WERI-Rb-1 (cell line): Measurements from ENCODE around the gene PTH1R.

Experiments
- DNase-seq: peaks from one replicate; pipeline ENCODE4 v3.0.0-alpha.2; 2020
- H3K27ac ChIP-seq: fragments of 250-450 bp; sonication (Bioruptor Pico); 2 replicates; pipeline ENCODE4 v1.5.1; 2020; ENCODE audit warnings: mild to moderate bottlenecking, moderate library complexity
- H3K27me3 ChIP-seq: fragments of 250-450 bp; sonication (Bioruptor Pico); 2 replicates; pipeline ENCODE4 v1.5.1; 2021; ENCODE audit warnings: mild to moderate bottlenecking, low read depth, moderate library complexity; ENCODE audit not compliant: insufficient read depth, severe bottlenecking
- H3K36me3 ChIP-seq: fragments of 250-450 bp; sonication (Bioruptor Pico); 2 replicates; pipeline ENCODE4 v1.5.1; 2020; ENCODE audit warnings: mild to moderate bottlenecking, moderate library complexity
- H3K4me3 ChIP-seq: 2 replicates; pipeline ENCODE4 v1.5.1; 2011; ENCODE audit warnings: low read depth, mild to moderate bottlenecking, control low read depth, low read length
- H3K9me3 ChIP-seq: fragments of 250-450 bp; sonication (Bioruptor Pico); 2 replicates; pipeline ENCODE4 v1.5.1; 2021; ENCODE audit warnings: mild to moderate bottlenecking, moderate library complexity; ENCODE audit not compliant: severe bottlenecking
- TF ChIP-seq, protein P1 (sequence below): IDR thresholded peaks from 2 replicates; pipeline ENCODE4 v1.5.1; 2011; ENCODE audit warnings: low read depth, mild to moderate bottlenecking, control low read depth, inconsistent platforms, low read length

PTH1R gene

DNA sequence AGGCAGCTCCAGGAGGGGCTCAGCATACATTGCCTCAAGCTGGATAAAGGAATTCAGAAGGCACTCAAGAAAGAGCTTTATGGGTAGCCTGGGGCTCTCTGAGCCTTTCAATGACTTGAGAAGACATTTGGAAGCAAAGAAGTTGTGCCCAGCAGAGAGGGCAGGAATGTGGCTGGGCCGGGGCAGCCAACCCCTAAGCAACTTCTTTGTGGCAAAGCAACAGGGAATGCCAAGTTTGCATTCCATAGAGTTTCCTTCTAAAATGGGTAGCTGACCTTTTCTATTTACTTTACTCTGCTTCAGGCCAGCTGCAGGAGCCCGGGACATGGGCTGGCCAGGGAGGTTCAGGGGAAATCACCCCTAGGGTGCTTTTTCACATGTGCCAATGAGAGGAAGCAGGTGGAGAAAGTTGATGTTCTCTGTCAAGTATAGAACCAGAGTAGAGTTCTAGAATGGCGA is 53.5 kb downstream of the PTH1R start:
- H3K27ac ChIP-seq: no peak overlapping the region
- DNase-seq: no peak
- no peak overlapping the region for H3K4me3 ChIP-seq
- H3K27me3 ChIP-seq: no peaks in the 10 kb centered on the region
- H3K36me3 ChIP-seq: peaks cover 45% of the 10 kb centered on the region
- TF ChIP-seq, protein P1, sequence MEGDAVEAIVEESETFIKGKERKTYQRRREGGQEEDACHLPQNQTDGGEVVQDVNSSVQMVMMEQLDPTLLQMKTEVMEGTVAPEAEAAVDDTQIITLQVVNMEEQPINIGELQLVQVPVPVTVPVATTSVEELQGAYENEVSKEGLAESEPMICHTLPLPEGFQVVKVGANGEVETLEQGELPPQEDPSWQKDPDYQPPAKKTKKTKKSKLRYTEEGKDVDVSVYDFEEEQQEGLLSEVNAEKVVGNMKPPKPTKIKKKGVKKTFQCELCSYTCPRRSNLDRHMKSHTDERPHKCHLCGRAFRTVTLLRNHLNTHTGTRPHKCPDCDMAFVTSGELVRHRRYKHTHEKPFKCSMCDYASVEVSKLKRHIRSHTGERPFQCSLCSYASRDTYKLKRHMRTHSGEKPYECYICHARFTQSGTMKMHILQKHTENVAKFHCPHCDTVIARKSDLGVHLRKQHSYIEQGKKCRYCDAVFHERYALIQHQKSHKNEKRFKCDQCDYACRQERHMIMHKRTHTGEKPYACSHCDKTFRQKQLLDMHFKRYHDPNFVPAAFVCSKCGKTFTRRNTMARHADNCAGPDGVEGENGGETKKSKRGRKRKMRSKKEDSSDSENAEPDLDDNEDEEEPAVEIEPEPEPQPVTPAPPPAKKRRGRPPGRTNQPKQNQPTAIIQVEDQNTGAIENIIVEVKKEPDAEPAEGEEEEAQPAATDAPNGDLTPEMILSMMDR: no peak
- no peaks in the 10 kb centered on the region for H3K9me3 ChIP-seq

DNA sequence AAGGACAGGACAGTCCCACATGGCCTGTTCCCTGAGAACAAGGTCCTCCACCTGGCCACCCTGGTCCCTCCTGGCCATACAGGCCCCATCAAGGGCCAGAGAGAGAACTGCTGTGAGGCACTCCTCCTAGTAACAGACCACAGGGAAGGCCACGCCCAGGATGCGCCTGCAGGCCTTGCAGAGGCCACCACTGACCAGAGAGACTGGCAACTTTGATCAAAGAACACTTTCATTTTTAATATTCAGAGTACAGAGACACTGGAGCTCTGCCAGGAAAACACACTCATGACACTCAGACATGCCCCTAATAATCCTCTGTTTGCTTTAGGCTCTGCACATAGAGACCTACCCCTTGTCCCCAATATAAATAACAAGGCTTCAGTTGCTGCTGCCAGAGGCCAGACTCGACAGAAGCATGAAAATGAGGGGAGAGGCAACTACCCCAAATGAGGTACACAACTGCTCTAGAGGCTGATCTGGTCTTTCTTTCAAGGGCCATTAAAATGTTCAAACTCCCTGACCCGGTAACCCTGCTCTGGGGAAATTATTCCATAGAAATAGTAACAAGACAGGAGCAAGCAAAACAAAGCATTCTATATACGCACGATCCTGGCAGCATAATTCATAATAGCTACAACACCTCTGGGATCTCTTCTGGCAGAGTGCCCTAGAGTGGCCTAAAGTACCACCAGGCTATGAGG is 54.3 kb downstream of the PTH1R start:
- Histone ChIP-seq H3K9me3 (no peaks in the 10 kb centered on the region), H3K36me3 (peaks cover 47% of the 10 kb centered on the region), H3K4me3 (no peak overlapping the region), H3K27me3 (no peaks in the 10 kb centered on the region), H3K27ac (no peak overlapping the region)
- DNase-seq: no peak
- TF ChIP-seq, protein P1: no peak

GRCh38 chr3:46932455-46933225 is 55.1 kb downstream of the PTH1R start:
- Histone ChIP-seq H3K36me3 (peaks cover 46% of the 10 kb centered on the region), H3K9me3 (no peaks in the 10 kb centered on the region), H3K27ac (no peak overlapping the region), H3K4me3 (no peak overlapping the region), H3K27me3 (no peaks in the 10 kb centered on the region)
- TF ChIP-seq, protein P1: no peak
- no peak for DNase-seq

DNA sequence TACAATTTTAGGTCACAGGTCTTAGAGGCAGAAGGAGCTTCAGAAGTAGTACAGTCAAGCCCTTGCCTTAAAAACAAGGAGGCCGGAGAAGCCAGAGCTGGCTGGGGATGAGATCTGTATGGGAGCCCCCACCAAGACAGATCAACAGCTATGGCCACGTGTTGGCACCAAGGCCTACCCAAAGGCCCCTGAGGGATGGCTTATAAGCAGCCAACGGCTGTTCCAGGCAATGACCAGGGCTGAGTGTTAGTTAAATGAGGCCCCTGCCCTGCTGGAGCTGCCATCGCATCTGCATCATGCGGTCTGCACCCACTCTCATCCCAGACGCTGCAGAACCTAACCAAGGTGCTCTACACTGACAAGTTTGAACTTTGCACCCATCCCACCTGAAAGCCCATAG is 55.7 kb downstream of the PTH1R start:
- TF ChIP-seq, protein P1: no peak
- Histone ChIP-seq H3K27me3 (no peaks in the 10 kb centered on the region), H3K36me3 (peaks cover 47% of the 10 kb centered on the region), H3K9me3 (no peaks in the 10 kb centered on the region), H3K27ac (no peak overlapping the region), H3K4me3 (no peak overlapping the region)
- DNase-seq: no peak

DNA sequence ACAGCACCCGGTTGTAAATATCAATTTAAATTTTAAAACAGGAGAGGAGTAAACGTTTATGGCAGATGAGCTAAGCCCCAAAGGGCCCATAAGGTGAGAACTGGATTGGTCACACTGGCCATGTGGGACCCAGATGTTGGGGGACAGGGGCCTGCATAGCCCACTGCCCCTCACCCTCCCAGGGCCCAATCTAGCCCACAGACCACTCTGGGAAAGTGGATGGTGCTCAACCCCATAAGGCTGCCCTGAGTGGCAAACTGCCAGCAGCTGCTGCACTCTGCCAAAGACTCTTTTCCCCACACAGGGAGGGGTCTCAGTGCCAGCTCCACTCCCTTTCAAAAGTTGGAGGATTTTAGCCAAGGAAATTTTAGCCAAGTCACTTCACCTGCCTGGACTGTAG is 56.6 kb downstream of the PTH1R start:
- no peak for DNase-seq
- TF ChIP-seq, protein P1: no peak
- Histone ChIP-seq H3K36me3 (peaks cover 45% of the 10 kb centered on the region), H3K27me3 (no peaks in the 10 kb centered on the region), H3K4me3 (no peak overlapping the region), H3K9me3 (no peaks in the 10 kb centered on the region), H3K27ac (no peak overlapping the region)
